ENCODE data around the gene WDR43. TPM values are rescaled to one million over a fixed set of nuclear protein-coding genes. Genes with fewer than 3 reads are reported as not detected.
"Not testable (repeated sequence)": the region's sequence is repeated elsewhere in the genome, so short reads cannot be mapped to it uniquely, and the experiment has no call there.

Gene WDR43
- total and polyA plus RNA-seq, 2 donors from 2014 or later = 9.6 to 40.5 TPM

DNA sequence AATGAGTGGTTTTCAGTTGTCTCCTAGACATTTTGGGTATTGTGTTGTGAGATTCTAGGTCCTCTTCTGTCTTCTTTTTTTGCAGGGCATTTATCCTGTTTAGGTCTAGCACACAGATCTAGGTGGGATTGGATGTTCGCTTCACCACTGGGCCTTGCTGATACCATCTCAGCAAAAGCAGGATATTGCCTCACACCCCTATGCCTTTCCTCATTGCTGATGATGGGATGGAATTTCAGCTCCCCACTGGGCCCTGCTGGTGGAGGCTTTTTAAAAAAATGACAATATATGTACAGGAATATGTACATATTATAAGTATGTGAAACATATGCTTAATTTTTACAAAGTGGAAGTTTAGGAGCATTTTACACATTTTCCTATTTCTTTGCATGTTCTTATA is 81.2 kb downstream of the WDR43 start:
- Histone ChIP-seq H3K9ac (ENCODE audit: low read length in 3 of 3) (no peak overlapping the region), H3K27me3 (ENCODE audit: control insufficient read depth, insufficient read depth, low read length) (no peaks in the 10 kb centered on the region), H3K4me1 (ENCODE audit: control insufficient read depth in 2 of 3, insufficient read depth in 2 of 3, low read depth in 1 of 3, low read length in 3 of 3) (peaks cover 0 to 2% (median 0%) of the 10 kb centered on the region in 3 donors), H3K36me3 (ENCODE audit: control insufficient read depth in 2 of 3, insufficient read depth in 3 of 3, low read length in 3 of 3) (no peaks in the 10 kb centered on the region), H3K9me3 (ENCODE audit: control insufficient read depth in 2 of 3, insufficient read depth in 1 of 3, low read length in 3 of 3) (no peaks in the 10 kb centered on the region), H3K4me3 (ENCODE audit: low read length in 3 of 3) (no peak overlapping the region), H3K27ac (ENCODE audit: low read depth in 2 of 2, low read length in 2 of 2) (no peak overlapping the region)
- no peak for DNase-seq
- intact Hi-C loops (cut with DNase I) = no loop called here
- no peak for FAIRE-seq
- TF ChIP-seq, protein P1, sequence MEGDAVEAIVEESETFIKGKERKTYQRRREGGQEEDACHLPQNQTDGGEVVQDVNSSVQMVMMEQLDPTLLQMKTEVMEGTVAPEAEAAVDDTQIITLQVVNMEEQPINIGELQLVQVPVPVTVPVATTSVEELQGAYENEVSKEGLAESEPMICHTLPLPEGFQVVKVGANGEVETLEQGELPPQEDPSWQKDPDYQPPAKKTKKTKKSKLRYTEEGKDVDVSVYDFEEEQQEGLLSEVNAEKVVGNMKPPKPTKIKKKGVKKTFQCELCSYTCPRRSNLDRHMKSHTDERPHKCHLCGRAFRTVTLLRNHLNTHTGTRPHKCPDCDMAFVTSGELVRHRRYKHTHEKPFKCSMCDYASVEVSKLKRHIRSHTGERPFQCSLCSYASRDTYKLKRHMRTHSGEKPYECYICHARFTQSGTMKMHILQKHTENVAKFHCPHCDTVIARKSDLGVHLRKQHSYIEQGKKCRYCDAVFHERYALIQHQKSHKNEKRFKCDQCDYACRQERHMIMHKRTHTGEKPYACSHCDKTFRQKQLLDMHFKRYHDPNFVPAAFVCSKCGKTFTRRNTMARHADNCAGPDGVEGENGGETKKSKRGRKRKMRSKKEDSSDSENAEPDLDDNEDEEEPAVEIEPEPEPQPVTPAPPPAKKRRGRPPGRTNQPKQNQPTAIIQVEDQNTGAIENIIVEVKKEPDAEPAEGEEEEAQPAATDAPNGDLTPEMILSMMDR (IDR thresholded peaks at IDR 0.05; ENCODE audit: borderline replicate concordance, extremely low read depth, insufficient read depth) = no peak

DNA sequence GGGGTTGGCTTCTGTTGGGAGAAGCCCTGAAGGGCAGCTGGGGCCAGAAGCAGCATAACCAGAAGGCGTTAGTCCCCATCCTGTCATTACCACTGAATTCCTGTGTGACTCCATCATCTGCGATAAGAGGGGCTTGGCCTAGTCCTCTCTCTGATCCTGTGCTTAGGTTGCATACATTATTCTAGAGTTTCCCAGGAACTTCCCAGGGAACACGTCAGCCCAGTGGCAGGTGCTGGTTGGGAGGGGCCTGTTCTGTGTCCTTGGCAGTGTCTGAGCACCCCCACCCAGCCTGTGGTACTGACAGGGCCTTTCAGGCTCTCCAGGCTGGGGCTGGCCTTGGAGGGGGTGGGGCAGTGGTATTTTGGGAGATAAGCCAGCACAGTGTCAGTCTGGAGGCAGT is 82.1 kb downstream of the WDR43 start:
- no peaks in the 10 kb centered on the region for H3K27me3 ChIP-seq (ENCODE audit: control insufficient read depth, insufficient read depth, low read length)
- H3K9ac ChIP-seq (ENCODE audit: low read length in 3 of 3) = no peak overlapping the region
- H3K27ac ChIP-seq (ENCODE audit: low read depth in 2 of 2, low read length in 2 of 2) = no peak overlapping the region
- H3K4me3 ChIP-seq (ENCODE audit: low read length in 3 of 3) = no peak overlapping the region
- TF ChIP-seq, protein P1 (IDR thresholded peaks at IDR 0.05; ENCODE audit: borderline replicate concordance, extremely low read depth, insufficient read depth) = no peak
- H3K4me1 ChIP-seq (ENCODE audit: control insufficient read depth in 2 of 3, insufficient read depth in 2 of 3, low read depth in 1 of 3, low read length in 3 of 3) = peaks cover 0 to 2% (median 0%) of the 10 kb centered on the region in 3 donors
- intact Hi-C loops (cut with DNase I) = no loop called here
- FAIRE-seq (no peak), DNase-seq (peak in 2 of 5 donors; percentile 29 to 76)
- no peaks in the 10 kb centered on the region for H3K36me3 ChIP-seq (ENCODE audit: control insufficient read depth in 2 of 3, insufficient read depth in 3 of 3, low read length in 3 of 3)
- H3K9me3 ChIP-seq (ENCODE audit: control insufficient read depth in 2 of 3, insufficient read depth in 1 of 3, low read length in 3 of 3) = no peaks in the 10 kb centered on the region

DNA sequence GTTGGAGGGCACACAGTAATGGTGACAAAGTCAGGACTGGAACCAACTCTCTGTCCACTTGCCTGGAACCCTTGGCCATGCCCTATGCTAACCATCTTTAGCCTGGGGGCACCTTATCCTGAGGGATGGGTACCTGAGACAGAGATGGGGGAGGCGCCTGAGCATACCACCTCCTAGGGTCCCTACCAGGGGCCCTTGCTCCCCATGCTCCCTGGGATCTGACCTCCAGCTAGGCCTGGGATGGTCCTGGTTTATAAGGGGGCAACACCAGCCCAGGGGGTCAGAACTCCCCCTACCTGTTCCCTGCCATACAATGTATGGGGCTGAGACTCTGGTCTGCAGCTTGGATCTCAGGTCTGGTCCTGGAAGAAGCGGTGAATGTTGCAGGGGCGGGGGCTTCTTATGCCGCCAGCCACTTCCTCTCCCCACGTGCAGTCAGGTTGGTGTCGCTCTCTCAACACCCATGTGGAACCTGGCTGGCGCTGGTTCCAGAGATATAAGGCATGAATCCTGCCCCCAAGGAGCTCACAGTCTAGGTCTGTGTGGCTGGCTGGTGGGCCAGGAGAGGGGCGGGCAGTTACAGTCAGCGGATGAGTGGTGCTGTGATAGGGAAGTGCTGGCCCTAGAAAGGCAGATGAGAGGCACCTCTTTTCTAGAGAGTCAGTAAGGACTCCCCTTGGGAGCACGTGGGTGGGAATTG is 82.9 kb downstream of the WDR43 start:
- no peaks in the 10 kb centered on the region for H3K36me3 ChIP-seq (ENCODE audit: control insufficient read depth in 2 of 3, insufficient read depth in 3 of 3, low read length in 3 of 3)
- no peaks in the 10 kb centered on the region for H3K9me3 ChIP-seq (ENCODE audit: control insufficient read depth in 2 of 3, insufficient read depth in 1 of 3, low read length in 3 of 3)
- no peak overlapping the region for H3K9ac ChIP-seq (ENCODE audit: low read length in 3 of 3)
- TF ChIP-seq, protein P1 (IDR thresholded peaks at IDR 0.05; ENCODE audit: borderline replicate concordance, extremely low read depth, insufficient read depth) = no peak
- peaks cover 0 to 2% (median 0%) of the 10 kb centered on the region in 3 donors for H3K4me1 ChIP-seq (ENCODE audit: control insufficient read depth in 2 of 3, insufficient read depth in 2 of 3, low read depth in 1 of 3, low read length in 3 of 3)
- H3K4me3 ChIP-seq (ENCODE audit: low read length in 3 of 3) = no peak overlapping the region
- H3K27me3 ChIP-seq (ENCODE audit: control insufficient read depth, insufficient read depth, low read length) = no peaks in the 10 kb centered on the region
- intact Hi-C loops (cut with DNase I) = no loop called here
- no peak overlapping the region for H3K27ac ChIP-seq (ENCODE audit: low read depth in 2 of 2, low read length in 2 of 2)
- FAIRE-seq (no peak), DNase-seq (no peak)

DNA sequence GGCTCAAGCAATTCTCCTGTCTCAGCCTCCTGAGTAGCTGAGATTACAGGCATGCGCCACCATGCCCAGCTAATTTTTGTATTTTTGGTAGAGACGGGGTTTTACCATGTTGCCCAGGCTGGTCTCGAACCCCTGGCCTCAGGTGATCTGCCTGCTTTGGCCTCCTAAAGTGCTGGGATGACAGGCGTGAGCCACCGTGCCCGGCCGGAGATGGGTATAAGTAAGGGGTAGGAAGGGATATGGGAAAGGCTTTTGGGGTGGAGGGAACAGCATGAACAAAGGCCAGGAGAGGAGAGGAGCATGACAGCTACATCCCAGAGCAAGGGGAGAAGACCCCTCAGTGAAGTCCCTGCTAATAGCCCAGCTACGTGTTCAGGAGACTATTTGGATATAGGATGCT is 83.5 kb downstream of the WDR43 start:
- H3K9ac ChIP-seq (ENCODE audit: low read length in 3 of 3); FAIRE-seq; H3K27me3 ChIP-seq (ENCODE audit: control insufficient read depth, insufficient read depth, low read length); intact Hi-C loops (cut with DNase I); H3K4me3 ChIP-seq (ENCODE audit: low read length in 3 of 3); H3K36me3 ChIP-seq (ENCODE audit: control insufficient read depth in 2 of 3, insufficient read depth in 3 of 3, low read length in 3 of 3); DNase-seq; H3K27ac ChIP-seq (ENCODE audit: low read depth in 2 of 2, low read length in 2 of 2); H3K9me3 ChIP-seq (ENCODE audit: control insufficient read depth in 2 of 3, insufficient read depth in 1 of 3, low read length in 3 of 3); H3K4me1 ChIP-seq (ENCODE audit: control insufficient read depth in 2 of 3, insufficient read depth in 2 of 3, low read depth in 1 of 3, low read length in 3 of 3): not testable (repeated sequence)
